Measurements from ENCODE around the gene FOXO1. TPM values are rescaled to one million over a fixed set of nuclear protein-coding genes. Genes with fewer than 3 reads are reported as not detected.

The FOXO1 gene
- total RNA-seq, 2 donors from 2014 or later: 20.1 to 29.7 TPM

DNA sequence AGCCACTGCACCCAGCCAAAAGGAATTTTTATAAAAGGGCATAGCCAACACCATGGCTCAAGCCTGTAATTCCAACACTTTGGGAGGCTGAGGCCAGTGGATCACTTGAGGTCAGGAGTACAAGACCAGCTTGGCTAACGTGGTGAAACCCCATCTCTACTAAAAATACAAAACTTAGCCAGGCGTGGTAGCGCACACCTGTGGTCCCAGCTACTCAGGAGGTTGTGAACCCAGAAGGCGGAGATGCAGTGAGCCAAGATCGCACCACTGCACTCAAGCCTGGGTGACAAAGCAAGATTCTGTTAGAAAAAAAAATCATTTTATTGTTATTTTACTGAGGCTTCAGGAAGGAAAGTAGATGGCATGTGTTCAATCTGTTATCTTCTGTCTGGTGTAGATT lies 31.3 kb upstream of the FOXO1 start:
- peaks cover 3% of the 10 kb centered on the region for H3K4me1 Mint-ChIP-seq
- H3K27me3 Mint-ChIP-seq (ENCODE audit: insufficient read depth): no peaks in the 10 kb centered on the region
- Histone ChIP-seq H3K9me3 (ENCODE audit: control insufficient read depth, low read length) (no peaks in the 10 kb centered on the region), H3K36me3 (ENCODE audit: control insufficient read depth, insufficient read depth, low read length) (no peaks in the 10 kb centered on the region), H3K4me3 (ENCODE audit: low read length) (no peak overlapping the region), H3K9ac (ENCODE audit: extremely low read depth, low read length, poor library complexity, severe bottlenecking) (no peak overlapping the region), H3K27me3 (ENCODE audit: control insufficient read depth, insufficient read depth, low read length, poor library complexity, severe bottlenecking) (no peaks in the 10 kb centered on the region), H3K4me1 (ENCODE audit: control insufficient read depth, insufficient read depth, low read length) (no peaks in the 10 kb centered on the region), H3K27ac (ENCODE audit: low read depth, low read length) (no peak overlapping the region)
- no peak overlapping the region for H3K4me3 Mint-ChIP-seq
- TF ChIP-seq CTCF (conservative IDR thresholded peaks at IDR 0.05): no peak
- DNase-seq: no peak
- H3K27ac Mint-ChIP-seq: no peak overlapping the region
- WGBS, 2 experiments (ENCODE audit: insufficient coverage in 1 of 2, insufficient read length in 1 of 2): 96 to 100% methylated on average over 4 to 5 of the region's 5 CpGs
- peaks cover 1% of the 10 kb centered on the region for H3K9me3 Mint-ChIP-seq
- H3K36me3 Mint-ChIP-seq (ENCODE audit: low read depth): no peaks in the 10 kb centered on the region

DNA sequence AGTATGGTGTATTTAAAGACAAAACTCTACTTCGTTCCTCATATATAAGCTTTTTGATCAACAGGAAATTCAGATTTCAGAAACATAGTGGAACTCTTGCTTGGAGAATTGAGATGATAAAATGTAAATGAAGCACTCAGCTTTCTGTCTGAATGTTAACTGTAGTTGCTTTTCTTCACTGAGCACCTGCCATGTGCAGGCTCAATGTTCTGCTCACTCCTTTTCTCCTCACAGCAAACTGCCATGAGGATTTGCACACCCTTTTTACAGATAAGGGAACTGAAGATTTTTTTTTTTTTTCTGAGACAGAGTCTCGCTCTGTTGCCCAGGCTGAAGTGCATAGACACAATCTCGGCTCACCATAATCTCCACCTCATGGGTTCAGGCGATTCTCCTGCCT lies 28.0 kb upstream of the FOXO1 start:
- no peak for TF ChIP-seq CTCF (conservative IDR thresholded peaks at IDR 0.05)
- no peak for DNase-seq
- Mint-ChIP-seq H3K27ac (no peak overlapping the region), H3K27me3 (ENCODE audit: insufficient read depth) (no peaks in the 10 kb centered on the region), H3K36me3 (ENCODE audit: low read depth) (no peaks in the 10 kb centered on the region), H3K4me3 (no peak overlapping the region), H3K4me1 (peaks cover 3% of the 10 kb centered on the region), H3K9me3 (peaks cover 1% of the 10 kb centered on the region)
- Histone ChIP-seq H3K9me3 (ENCODE audit: control insufficient read depth, low read length) (no peaks in the 10 kb centered on the region), H3K4me3 (ENCODE audit: low read length) (no peak overlapping the region), H3K36me3 (ENCODE audit: control insufficient read depth, insufficient read depth, low read length) (no peaks in the 10 kb centered on the region), H3K27me3 (ENCODE audit: control insufficient read depth, insufficient read depth, low read length, poor library complexity, severe bottlenecking) (no peaks in the 10 kb centered on the region), H3K4me1 (ENCODE audit: control insufficient read depth, insufficient read depth, low read length) (no peaks in the 10 kb centered on the region), H3K27ac (ENCODE audit: low read depth, low read length) (no peak overlapping the region), H3K9ac (ENCODE audit: extremely low read depth, low read length, poor library complexity, severe bottlenecking) (no peak overlapping the region)
- whole genome bisulfite sequencing, 2 experiments (ENCODE audit: insufficient coverage in 1 of 2, insufficient read length in 1 of 2): 83 to 95% methylated on average over 3 to 4 of the region's 4 CpGs

DNA sequence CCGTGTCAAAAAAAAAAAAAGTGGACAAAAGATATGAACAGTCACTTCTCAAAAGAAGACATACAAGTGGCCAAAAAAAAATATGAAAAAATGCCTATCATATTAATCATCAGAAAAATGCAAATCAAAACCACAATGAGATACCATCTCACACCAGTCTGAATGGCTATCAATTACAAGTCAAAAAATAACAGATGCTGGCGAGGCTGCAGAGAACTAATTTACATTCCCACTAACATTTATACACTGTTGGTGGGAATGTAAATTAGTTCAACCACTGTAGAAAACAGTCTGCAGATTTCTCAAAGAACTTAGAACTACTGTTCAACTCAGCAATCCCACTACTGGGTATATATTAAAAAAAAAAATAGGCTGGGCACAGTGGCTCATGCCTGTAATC lies 26.5 kb upstream of the FOXO1 start:
- H3K27ac ChIP-seq (ENCODE audit: low read depth, low read length): no peak overlapping the region
- Mint-ChIP-seq H3K4me1 (no peaks in the 10 kb centered on the region), H3K36me3 (ENCODE audit: low read depth) (no peaks in the 10 kb centered on the region), H3K27ac (no peak overlapping the region), H3K27me3 (ENCODE audit: insufficient read depth) (no peaks in the 10 kb centered on the region), H3K4me3 (no peak overlapping the region), H3K9me3 (peaks cover 1% of the 10 kb centered on the region)
- H3K9me3 ChIP-seq (ENCODE audit: control insufficient read depth, low read length): no peaks in the 10 kb centered on the region
- H3K9ac ChIP-seq (ENCODE audit: extremely low read depth, low read length, poor library complexity, severe bottlenecking): no peak overlapping the region
- no peaks in the 10 kb centered on the region for H3K36me3 ChIP-seq (ENCODE audit: control insufficient read depth, insufficient read depth, low read length)
- no peak overlapping the region for H3K4me3 ChIP-seq (ENCODE audit: low read length)
- H3K4me1 ChIP-seq (ENCODE audit: control insufficient read depth, insufficient read depth, low read length): no peaks in the 10 kb centered on the region
- no peak for DNase-seq
- 100% methylated on average over 1 of the region's 2 CpGs; no CpG with 5 or more reads in 1 of the 2 experiments for WGBS, 2 experiments (ENCODE audit: insufficient coverage in 1 of 2, insufficient read length in 1 of 2)
- TF ChIP-seq CTCF (conservative IDR thresholded peaks at IDR 0.05): no peak
- no peaks in the 10 kb centered on the region for H3K27me3 ChIP-seq (ENCODE audit: control insufficient read depth, insufficient read depth, low read length, poor library complexity, severe bottlenecking)
